ENCODE results near the gene MOB1A.

MOB1A gene

GRCh38 chr2:74168739-74169138 lies 9.9 kb downstream of the MOB1A start:
- Mint-ChIP-seq H3K27ac (no peak overlapping the region), H3K36me3 (ENCODE audit: low read depth) (peaks cover 85% of the 10 kb centered on the region), H3K9me3 (peaks cover 11% of the 10 kb centered on the region), H3K4me1 (no peaks in the 10 kb centered on the region), H3K4me3 (no peak overlapping the region), H3K27me3 (ENCODE audit: low read depth, poor library complexity) (no peaks in the 10 kb centered on the region)
- TF ChIP-seq CTCF (IDR thresholded peaks at IDR 0.05): no peak
- no peak for DNase-seq

GRCh38 chr2:74164761-74165160 lies 13.9 kb downstream of the MOB1A start:
- H3K4me1 Mint-ChIP-seq: no peaks in the 10 kb centered on the region
- DNase-seq: no peak
- H3K27ac Mint-ChIP-seq: no peak overlapping the region
- H3K4me3 Mint-ChIP-seq: no peak overlapping the region
- H3K9me3 Mint-ChIP-seq: peaks cover 6% of the 10 kb centered on the region
- no peak for TF ChIP-seq CTCF (IDR thresholded peaks at IDR 0.05)
- H3K36me3 Mint-ChIP-seq (ENCODE audit: low read depth): peaks cover 84% of the 10 kb centered on the region
- no peaks in the 10 kb centered on the region for H3K27me3 Mint-ChIP-seq (ENCODE audit: low read depth, poor library complexity)

- H3K9me3 Mint-ChIP-seq: peaks cover 6% of the 10 kb centered on the region
- no peak for DNase-seq
- no peak for TF ChIP-seq CTCF (IDR thresholded peaks at IDR 0.05)
- H3K4me3 Mint-ChIP-seq: no peak overlapping the region
- H3K4me1 Mint-ChIP-seq: no peaks in the 10 kb centered on the region
- no peak overlapping the region for H3K27ac Mint-ChIP-seq
- peaks cover 88% of the 10 kb centered on the region for H3K36me3 Mint-ChIP-seq (ENCODE audit: low read depth)
- H3K27me3 Mint-ChIP-seq (ENCODE audit: low read depth, poor library complexity): no peaks in the 10 kb centered on the region
These were observed 15.7 kb downstream of the MOB1A start for GRCh38 chr2:74162951-74163350.

GRCh38 chr2:74155830-74156229 lies 22.8 kb downstream of the MOB1A start:
- no peak for TF ChIP-seq CTCF (IDR thresholded peaks at IDR 0.05)
- no peaks in the 10 kb centered on the region for H3K27me3 Mint-ChIP-seq (ENCODE audit: low read depth, poor library complexity)
- H3K4me3 Mint-ChIP-seq: no peak overlapping the region
- no peak overlapping the region for H3K27ac Mint-ChIP-seq
- H3K4me1 Mint-ChIP-seq: no peaks in the 10 kb centered on the region
- H3K9me3 Mint-ChIP-seq: no peaks in the 10 kb centered on the region
- DNase-seq: no peak
- H3K36me3 Mint-ChIP-seq (ENCODE audit: low read depth): peaks cover 61% of the 10 kb centered on the region

GRCh38 chr2:74152954-74153353 lies 25.7 kb downstream of the MOB1A start:
- Mint-ChIP-seq H3K27ac (no peak overlapping the region), H3K4me3 (no peak overlapping the region), H3K9me3 (no peaks in the 10 kb centered on the region), H3K4me1 (peaks cover 4% of the 10 kb centered on the region), H3K36me3 (ENCODE audit: low read depth) (peaks cover 47% of the 10 kb centered on the region), H3K27me3 (ENCODE audit: low read depth, poor library complexity) (peaks cover 8% of the 10 kb centered on the region)
- no peak for DNase-seq
- no peak for TF ChIP-seq CTCF (IDR thresholded peaks at IDR 0.05)

GRCh38 chr2:74149570-74150319 lies 28.9 kb downstream of the MOB1A start:
- Mint-ChIP-seq H3K9me3 (no peaks in the 10 kb centered on the region), H3K27ac (no peak overlapping the region), H3K36me3 (ENCODE audit: low read depth) (peaks cover 16% of the 10 kb centered on the region), H3K4me1 (peaks cover 4% of the 10 kb centered on the region), H3K27me3 (ENCODE audit: low read depth, poor library complexity) (peaks cover 8% of the 10 kb centered on the region), H3K4me3 (peak overlapping the region; percentile 63)
- no peak for DNase-seq
- TF ChIP-seq CTCF (IDR thresholded peaks at IDR 0.05): no peak
